GM21717 (cell line): ENCODE data around the gene GPRIN1.
A peak's percentile ranks its signal among the peaks of the same experiment; 100 is the strongest.
"Not testable (repeated sequence)": the region's sequence is repeated elsewhere in the genome, so short reads cannot be mapped to it uniquely, and the experiment has no call there.

Source experiments
- ATAC-seq: cut with Tn5 transposase; IDR thresholded peaks from one replicate; pipeline ENCODE4 v1.9.1; 2021; ENCODE audit warnings: mild to moderate bottlenecking, moderate library complexity; ENCODE audit not compliant: unreplicated experiment

Gene GPRIN1

GRCh38 chr5:176575488-176576422 lies 34.2 kb downstream of the GPRIN1 start:
- no peak for ATAC-seq

DNA sequence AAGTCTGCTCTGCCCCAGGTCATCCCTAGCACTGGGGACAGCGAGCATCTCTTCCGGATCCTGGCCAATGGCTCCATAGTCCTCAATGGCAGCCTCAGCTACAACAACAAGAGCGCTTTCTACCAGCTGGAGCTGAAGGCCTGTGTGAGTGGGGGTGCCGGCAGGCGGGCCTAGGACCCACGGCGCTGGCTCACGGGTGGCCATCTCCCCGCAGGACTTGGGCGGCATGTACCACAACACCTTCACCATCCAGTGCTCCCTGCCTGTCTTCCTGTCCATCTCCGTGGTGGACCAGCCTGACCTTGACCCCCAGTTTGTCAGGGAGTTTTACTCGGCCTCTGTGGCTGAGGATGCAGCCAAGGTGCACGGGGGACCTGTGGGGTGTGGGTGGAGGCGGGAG lies 34.9 kb downstream of the GPRIN1 start:
- no peak for ATAC-seq

GRCh38 chr5:176574297-176574591 lies 35.7 kb downstream of the GPRIN1 start:
- no peak for ATAC-seq

GRCh38 chr5:176573564-176574296 lies 36.2 kb downstream of the GPRIN1 start:
- peak; percentile 62 for ATAC-seq

DNA sequence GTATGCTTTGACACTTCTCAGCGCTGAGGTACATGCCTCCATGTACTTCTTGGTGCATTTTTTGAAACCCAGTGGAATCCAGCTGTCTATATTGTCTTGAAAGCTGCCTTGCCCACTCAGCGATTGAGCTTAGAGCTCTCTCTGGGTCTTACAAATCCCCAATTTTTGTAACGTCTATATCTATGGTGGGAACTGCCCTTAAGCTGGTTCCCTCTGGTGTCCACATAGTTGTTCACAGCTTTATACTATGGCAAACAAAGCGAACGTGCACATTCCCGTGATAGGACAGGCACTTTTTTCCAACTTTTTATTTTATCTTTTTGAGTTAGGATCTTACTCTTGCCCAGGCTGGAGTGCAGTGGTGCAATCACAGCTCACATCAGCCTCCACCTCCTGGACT lies 39.9 kb downstream of the GPRIN1 start:
- no peak for ATAC-seq

GRCh38 chr5:176568657-176569056 lies 41.3 kb downstream of the GPRIN1 start:
- no peak for ATAC-seq

DNA sequence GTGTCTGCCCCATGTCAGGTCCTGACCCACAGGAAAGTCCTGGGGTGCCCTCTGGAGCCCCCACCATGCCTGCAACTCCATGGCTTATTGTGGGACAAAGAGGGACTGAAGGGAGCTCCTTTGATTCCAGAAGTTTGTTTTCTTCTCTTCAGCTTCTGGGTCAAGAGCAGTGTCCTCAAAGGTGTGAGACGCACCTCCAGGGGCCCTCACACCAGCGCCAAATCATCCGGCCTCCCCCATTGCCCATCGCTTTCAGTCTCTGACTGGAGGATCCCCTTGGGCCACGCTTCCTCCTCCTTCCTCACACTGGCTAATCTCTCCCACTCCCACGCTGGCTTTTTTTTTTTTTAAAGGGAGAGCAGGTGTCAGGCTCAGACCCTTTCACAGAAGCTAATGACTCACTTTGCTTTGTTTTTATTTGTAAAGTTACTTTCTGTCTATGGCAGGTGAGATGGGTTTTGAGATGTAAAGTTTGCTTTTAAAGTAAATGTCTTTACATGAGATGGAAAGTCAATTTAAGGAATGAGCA lies 44.1 kb downstream of the GPRIN1 start:
- ATAC-seq = no peak

GRCh38 chr5:176564002-176564401 lies 46.0 kb downstream of the GPRIN1 start:
- ATAC-seq = no peak

DNA sequence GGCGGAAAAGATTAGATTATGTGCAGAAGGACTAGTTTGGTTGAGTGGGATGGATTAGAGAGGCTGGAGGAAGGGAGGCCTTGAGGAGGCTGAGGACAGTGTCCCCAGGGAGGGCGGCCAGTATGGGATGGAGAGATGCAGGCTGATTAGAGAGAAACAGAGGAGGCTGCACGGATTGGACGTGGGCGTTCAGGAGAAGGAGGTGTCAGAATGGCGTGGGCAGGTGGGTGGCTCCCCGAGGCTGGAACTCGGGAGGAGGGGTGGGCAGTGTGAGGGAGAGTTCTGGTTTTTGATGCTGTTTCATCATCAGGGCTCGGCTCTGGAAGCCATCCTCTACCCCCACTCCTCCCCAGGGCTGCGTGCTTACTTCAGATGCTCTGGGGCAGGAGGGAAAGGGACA lies 47.8 kb downstream of the GPRIN1 start:
- no peak for ATAC-seq

GRCh38 chr5:176561259-176561658 lies 48.7 kb downstream of the GPRIN1 start:
- no peak for ATAC-seq

GRCh38 chr5:176560364-176560763 lies 49.6 kb downstream of the GPRIN1 start:
- ATAC-seq = no peak

- ATAC-seq = no peak
These were observed 50.3 kb downstream of the GPRIN1 start for GRCh38 chr5:176559683-176560082.

- ATAC-seq = no peak
These were observed 52.1 kb downstream of the GPRIN1 start for GRCh38 chr5:176557846-176558245.

- no peak for ATAC-seq
These were observed 56.5 kb downstream of the GPRIN1 start for GRCh38 chr5:176553260-176554085.

DNA sequence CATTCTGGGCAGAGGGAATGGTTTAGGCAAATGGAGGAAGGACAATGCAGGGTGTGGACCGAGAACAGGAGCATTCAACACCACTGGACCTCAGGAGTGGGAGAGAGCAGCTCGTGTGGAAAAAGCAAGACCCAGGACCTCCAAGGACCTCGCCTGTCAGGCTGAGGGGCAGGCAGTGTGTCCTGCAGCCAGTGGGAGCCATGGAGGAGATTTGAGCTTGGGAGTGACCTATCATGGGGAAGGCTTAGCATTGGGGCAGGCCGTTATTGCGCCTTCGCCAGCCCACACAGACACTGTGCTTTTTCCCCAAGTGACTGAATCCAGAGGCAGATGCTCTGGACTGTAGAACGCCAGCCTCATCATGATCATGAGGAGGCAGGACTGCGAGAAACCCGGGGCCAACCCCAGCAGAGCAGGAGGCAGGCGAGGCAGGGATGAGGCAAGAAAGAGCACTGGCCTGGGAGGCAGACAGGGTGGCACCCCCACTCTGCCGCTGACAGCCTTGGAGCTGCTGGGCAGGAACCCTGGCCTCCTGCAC lies 57.6 kb downstream of the GPRIN1 start:
- ATAC-seq = no peak

DNA sequence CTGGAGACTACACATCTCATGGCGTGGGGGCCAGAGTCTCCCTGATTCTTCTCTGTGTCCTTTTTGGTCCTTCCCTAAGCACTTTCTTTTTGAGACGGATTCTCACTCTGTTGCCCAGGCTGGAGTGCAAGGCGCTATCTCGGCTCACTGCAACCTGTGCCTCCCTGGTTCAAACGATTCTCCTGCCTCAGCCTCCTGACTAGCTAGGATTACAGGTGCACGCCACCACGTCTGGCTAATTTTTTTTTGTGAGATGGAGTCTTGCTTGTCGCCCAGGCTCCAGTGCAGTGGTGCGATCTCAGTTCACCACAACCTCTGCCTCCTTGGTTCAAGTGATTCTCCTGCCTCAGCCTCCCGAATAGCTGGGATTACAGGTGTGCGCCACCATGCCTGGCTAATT lies 59.0 kb downstream of the GPRIN1 start:
- ATAC-seq = not testable (repeated sequence)

- no peak for ATAC-seq
These were observed 59.6 kb downstream of the GPRIN1 start for GRCh38 chr5:176550275-176550831.

- no peak for ATAC-seq
These were observed 60.1 kb downstream of the GPRIN1 start for GRCh38 chr5:176549871-176550270.

GRCh38 chr5:176548967-176549444 lies 61.0 kb downstream of the GPRIN1 start, which contains the start of gene CDHR2:
Gene CDHR2 (plus strand): TSS chr5:176549342. CDS start chr5:176565353, 16,011 bp downstream.
- no peak for ATAC-seq

GRCh38 chr5:176547802-176548201 lies 62.2 kb downstream of the GPRIN1 start:
- no peak for ATAC-seq
